ENCODE data around the gene SLC25A19. TPM values are rescaled to one million over a fixed set of nuclear protein-coding genes. Genes with fewer than 3 reads are reported as not detected.

The SLC25A19 gene
- total RNA-seq, 2 experiments from 2014 or later, result 27.6 to 30.5 TPM

GRCh38 chr17:75244133-75244866 lies 44.9 kb downstream of the SLC25A19 start:
- H3K27me3 Mint-ChIP-seq, result no peaks in the 10 kb centered on the region
- no peak overlapping the region for H3K27ac Mint-ChIP-seq
- no peak for DNase-seq
- H3K9me3 Mint-ChIP-seq, result no peaks in the 10 kb centered on the region
- H3K4me3 Mint-ChIP-seq, result no peak overlapping the region
- peaks cover 51% of the 10 kb centered on the region for H3K36me3 Mint-ChIP-seq (ENCODE audit: low read depth)
- H3K4me1 Mint-ChIP-seq, result peaks cover 45% of the 10 kb centered on the region
- ChIA-PET CTCF (interaction anchor here (0.6 to 2.4 kb wide), 9 partner anchors 15 to 283 kb away, joined by 3 to 12 read pairs (median 3); partner anchors contain the start of genes GGA3, MIF4GD and MRPS7), POLR2A (no interaction called here)

DNA sequence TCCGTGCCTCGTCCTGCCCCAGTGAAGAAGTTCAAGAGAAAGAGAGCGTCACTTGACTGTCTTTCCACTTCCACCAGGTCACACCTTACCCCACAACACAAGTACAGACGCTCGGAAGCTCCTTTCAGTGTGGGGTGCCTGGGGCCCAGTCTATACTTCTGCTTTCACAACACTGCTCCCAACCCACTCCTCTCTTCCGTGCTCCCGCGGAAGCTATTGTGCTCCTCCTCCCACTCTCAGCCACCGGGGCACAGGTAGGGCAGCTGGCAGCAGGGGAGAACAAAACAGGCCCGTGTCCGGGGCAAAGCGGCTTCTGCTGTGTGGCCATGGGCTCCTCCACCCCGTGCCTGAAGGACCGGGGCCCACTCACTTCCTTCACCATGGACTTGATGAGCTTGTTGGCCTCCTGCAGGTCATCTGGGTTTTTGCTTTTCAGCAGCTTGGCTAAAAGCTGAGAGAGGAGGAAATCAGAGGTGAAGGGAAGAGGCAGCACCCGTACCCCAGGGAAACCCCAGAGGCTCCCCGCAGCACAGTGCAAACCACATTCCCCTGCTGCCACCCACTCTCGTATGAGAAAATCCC lies 46.7 kb downstream of the SLC25A19 start:
- Mint-ChIP-seq H3K9me3 (no peaks in the 10 kb centered on the region), H3K36me3 (ENCODE audit: low read depth) (peaks cover 59% of the 10 kb centered on the region), H3K27me3 (no peaks in the 10 kb centered on the region), H3K27ac (peak overlapping the region; percentile 71), H3K4me1 (peaks cover 48% of the 10 kb centered on the region), H3K4me3 (no peak overlapping the region)
- ChIA-PET CTCF (interaction anchor here (0.6 to 5.3 kb wide), 10 partner anchors 8 to 158 kb away, joined by 3 to 24 read pairs (median 3); partner anchors contain the start of genes GGA3, MIF4GD and MRPS7), POLR2A (no interaction called here)
- DNase-seq, result no peak

- CTCF ChIA-PET, result interaction anchor here (0.6 to 5.3 kb wide), 9 partner anchors 8 to 158 kb away, joined by 3 to 24 read pairs (median 3); partner anchors contain the start of genes GGA3, MIF4GD and MRPS7
- H3K27ac Mint-ChIP-seq, result peak overlapping the region; percentile 71
- H3K9me3 Mint-ChIP-seq, result no peaks in the 10 kb centered on the region
- no peaks in the 10 kb centered on the region for H3K27me3 Mint-ChIP-seq
- POLR2A ChIA-PET, result no interaction called here
- H3K4me3 Mint-ChIP-seq, result no peak overlapping the region
- H3K4me1 Mint-ChIP-seq, result peaks cover 48% of the 10 kb centered on the region
- no peak for DNase-seq
- peaks cover 61% of the 10 kb centered on the region for H3K36me3 Mint-ChIP-seq (ENCODE audit: low read depth)
Measured at GRCh38 chr17:75241996-75242460, 47.2 kb downstream of the SLC25A19 start.

- CTCF ChIA-PET, result interaction anchor here (1.2 to 5.3 kb wide), 8 partner anchors 9 to 164 kb away, joined by 3 to 24 read pairs (median 6); partner anchors contain the start of genes GGA3, GRB2, MIF4GD and MRPS7
- Mint-ChIP-seq H3K4me1 (peaks cover 45% of the 10 kb centered on the region), H3K27me3 (no peaks in the 10 kb centered on the region), H3K36me3 (ENCODE audit: low read depth) (peaks cover 62% of the 10 kb centered on the region), H3K9me3 (no peaks in the 10 kb centered on the region), H3K27ac (no peak overlapping the region), H3K4me3 (no peak overlapping the region)
- no peak for DNase-seq
- POLR2A ChIA-PET, result no interaction called here
Measured at GRCh38 chr17:75241502-75241901, 47.7 kb downstream of the SLC25A19 start.

- Mint-ChIP-seq H3K9me3 (no peaks in the 10 kb centered on the region), H3K4me3 (no peak overlapping the region), H3K36me3 (ENCODE audit: low read depth) (peaks cover 63% of the 10 kb centered on the region), H3K4me1 (peaks cover 44% of the 10 kb centered on the region), H3K27ac (no peak overlapping the region), H3K27me3 (no peaks in the 10 kb centered on the region)
- POLR2A ChIA-PET, result no interaction called here
- CTCF ChIA-PET, result interaction anchor here (1.0 to 5.3 kb wide), 6 partner anchors 9 to 165 kb away, joined by 3 to 24 read pairs (median 5); partner anchors contain the start of genes GRB2 and MIF4GD
- no peak for DNase-seq
Measured at GRCh38 chr17:75241143-75241430, 48.1 kb downstream of the SLC25A19 start.

DNA sequence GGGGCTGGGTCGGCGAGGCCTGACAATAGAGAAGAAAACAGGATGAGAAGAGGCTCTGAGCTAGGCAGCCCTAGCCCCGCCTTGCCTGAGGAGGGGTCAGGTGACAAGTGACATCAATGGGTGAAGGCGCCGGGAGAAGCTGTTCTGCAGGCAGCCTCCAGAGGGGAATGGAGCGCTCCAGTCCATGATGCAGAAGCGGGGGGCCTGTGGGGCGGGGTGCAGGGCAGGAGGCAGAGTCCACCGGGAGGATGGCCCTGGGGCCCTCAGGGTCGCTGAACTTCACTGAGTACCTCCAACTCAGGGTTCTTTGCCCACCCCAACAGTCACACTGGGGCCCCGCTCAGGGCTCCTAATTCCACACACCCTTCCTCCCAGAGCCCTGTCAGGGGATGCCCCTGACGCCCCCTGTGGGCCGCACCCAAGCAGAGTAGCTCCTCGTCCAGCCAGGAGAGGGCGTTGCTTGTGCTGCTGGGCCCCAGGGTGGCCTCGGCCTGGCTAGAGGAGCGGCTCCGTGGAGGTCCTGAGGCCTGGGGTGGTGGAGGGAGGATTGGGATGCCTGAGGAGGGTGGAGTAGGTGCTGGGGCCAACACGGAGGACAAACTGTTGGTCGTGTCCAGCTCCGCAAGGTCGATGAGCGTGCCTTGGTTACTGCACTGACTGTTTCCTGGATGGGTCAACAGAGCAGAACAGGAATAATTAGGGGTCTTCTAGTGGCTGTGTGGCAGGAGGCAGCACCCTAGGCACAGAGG lies 48.7 kb downstream of the SLC25A19 start:
- Mint-ChIP-seq H3K9me3 (no peaks in the 10 kb centered on the region), H3K36me3 (ENCODE audit: low read depth) (peaks cover 59% of the 10 kb centered on the region), H3K27ac (peak overlapping the region; percentile 76), H3K4me3 (no peak overlapping the region), H3K4me1 (peaks cover 39% of the 10 kb centered on the region), H3K27me3 (no peaks in the 10 kb centered on the region)
- ChIA-PET POLR2A (interaction anchor here (0.6 kb wide), 1 partner anchor 1140 kb away, joined by 5 read pairs; no protein-coding TSS in a partner anchor), CTCF (interaction anchor here (0.6 to 5.3 kb wide), 12 partner anchors 10 to 194 kb away, joined by 3 to 24 read pairs (median 6); partner anchors contain the start of genes ATP5PD, GGA3, GRB2 and MIF4GD)
- DNase-seq, result peak; percentile 40

DNA sequence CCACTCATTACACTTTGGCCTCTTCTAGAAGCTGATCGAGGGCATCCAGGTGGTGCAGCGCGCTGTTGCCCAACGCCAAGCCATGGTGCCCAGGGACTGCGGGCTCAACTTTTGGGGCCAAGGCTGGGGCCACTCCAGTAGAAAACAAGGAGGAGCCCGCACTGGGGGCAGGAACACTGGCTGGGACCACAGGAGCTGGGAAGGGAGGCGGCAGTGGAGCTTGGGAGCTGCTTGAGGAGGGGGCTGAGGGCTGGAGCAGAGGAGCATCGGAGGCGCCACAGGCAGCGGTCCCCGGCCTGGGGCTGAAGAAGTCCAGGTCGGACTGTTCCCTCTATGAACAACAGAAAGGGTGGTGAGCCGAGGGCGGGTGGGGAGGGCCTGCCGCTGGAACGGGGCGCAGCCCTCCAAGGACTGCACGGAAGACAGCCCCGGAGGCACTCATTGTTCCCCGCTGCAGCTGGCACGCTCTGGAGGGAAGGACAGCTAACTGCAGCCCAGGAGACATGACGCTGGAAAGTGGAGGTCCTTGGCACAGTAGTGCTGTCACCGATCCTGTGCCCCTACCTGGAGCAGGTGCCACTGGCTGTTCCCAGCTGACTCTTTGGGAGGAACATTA lies 49.3 kb downstream of the SLC25A19 start:
- ChIA-PET POLR2A (interaction anchor here (0.6 kb wide), 1 partner anchor 1141 kb away, joined by 5 read pairs; no protein-coding TSS in a partner anchor), CTCF (interaction anchor here (0.6 to 5.3 kb wide), 16 partner anchors 8 to 280 kb away, joined by 3 to 24 read pairs (median 4); partner anchors contain the start of genes ATP5PD, GGA3, GRB2 and MIF4GD)
- no peak overlapping the region for H3K4me3 Mint-ChIP-seq
- H3K27me3 Mint-ChIP-seq, result no peaks in the 10 kb centered on the region
- H3K9me3 Mint-ChIP-seq, result no peaks in the 10 kb centered on the region
- DNase-seq, result no peak
- peaks cover 35% of the 10 kb centered on the region for H3K4me1 Mint-ChIP-seq
- peak overlapping the region; percentile 25 for H3K27ac Mint-ChIP-seq
- peaks cover 61% of the 10 kb centered on the region for H3K36me3 Mint-ChIP-seq (ENCODE audit: low read depth)

DNA sequence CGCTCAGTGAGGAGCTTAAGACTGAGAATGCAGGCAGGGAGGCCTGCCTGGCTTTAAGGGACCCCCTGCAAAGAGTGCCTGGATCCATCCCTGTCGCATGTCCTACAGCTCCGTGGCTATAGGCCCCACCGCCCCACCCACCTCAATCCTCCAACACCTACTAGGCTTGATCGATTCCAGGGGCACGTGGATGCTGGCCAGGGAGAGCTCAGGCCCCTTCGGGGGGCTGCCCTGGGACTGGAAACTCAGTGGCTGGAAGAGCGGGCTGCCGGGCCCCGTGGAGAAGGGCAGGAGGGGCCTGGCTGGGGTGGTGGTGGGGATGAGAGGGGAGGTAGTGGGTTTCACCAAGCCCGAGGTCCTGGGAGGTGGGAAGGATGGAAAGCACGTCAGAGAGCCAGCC lies 50.0 kb downstream of the SLC25A19 start:
- DNase-seq, result no peak
- no peaks in the 10 kb centered on the region for H3K27me3 Mint-ChIP-seq
- no peaks in the 10 kb centered on the region for H3K9me3 Mint-ChIP-seq
- POLR2A ChIA-PET, result interaction anchor here (0.6 kb wide), 1 partner anchor 130 kb away, joined by 3 read pairs; no protein-coding TSS in a partner anchor
- H3K27ac Mint-ChIP-seq, result no peak overlapping the region
- no peak overlapping the region for H3K4me3 Mint-ChIP-seq
- H3K4me1 Mint-ChIP-seq, result peaks cover 29% of the 10 kb centered on the region
- CTCF ChIA-PET, result interaction anchor here (0.8 to 5.3 kb wide), 11 partner anchors 8 to 279 kb away, joined by 3 to 24 read pairs (median 4); partner anchors contain the start of genes GGA3, GRB2 and MRPS7
- peaks cover 62% of the 10 kb centered on the region for H3K36me3 Mint-ChIP-seq (ENCODE audit: low read depth)

- ChIA-PET POLR2A (interaction anchor here (0.6 kb wide), 1 partner anchor 130 kb away, joined by 3 read pairs; no protein-coding TSS in a partner anchor), CTCF (interaction anchor here (1.0 to 5.3 kb wide), 10 partner anchors 9 to 167 kb away, joined by 3 to 24 read pairs (median 6); partner anchors contain the start of genes GGA3 and GRB2)
- peak; percentile 65 for DNase-seq
- Mint-ChIP-seq H3K4me3 (no peak overlapping the region), H3K36me3 (ENCODE audit: low read depth) (peaks cover 62% of the 10 kb centered on the region), H3K27ac (peak overlapping the region; percentile 84), H3K27me3 (no peaks in the 10 kb centered on the region), H3K4me1 (peaks cover 25% of the 10 kb centered on the region), H3K9me3 (no peaks in the 10 kb centered on the region)
Measured at GRCh38 chr17:75238684-75239191, 50.5 kb downstream of the SLC25A19 start.

DNA sequence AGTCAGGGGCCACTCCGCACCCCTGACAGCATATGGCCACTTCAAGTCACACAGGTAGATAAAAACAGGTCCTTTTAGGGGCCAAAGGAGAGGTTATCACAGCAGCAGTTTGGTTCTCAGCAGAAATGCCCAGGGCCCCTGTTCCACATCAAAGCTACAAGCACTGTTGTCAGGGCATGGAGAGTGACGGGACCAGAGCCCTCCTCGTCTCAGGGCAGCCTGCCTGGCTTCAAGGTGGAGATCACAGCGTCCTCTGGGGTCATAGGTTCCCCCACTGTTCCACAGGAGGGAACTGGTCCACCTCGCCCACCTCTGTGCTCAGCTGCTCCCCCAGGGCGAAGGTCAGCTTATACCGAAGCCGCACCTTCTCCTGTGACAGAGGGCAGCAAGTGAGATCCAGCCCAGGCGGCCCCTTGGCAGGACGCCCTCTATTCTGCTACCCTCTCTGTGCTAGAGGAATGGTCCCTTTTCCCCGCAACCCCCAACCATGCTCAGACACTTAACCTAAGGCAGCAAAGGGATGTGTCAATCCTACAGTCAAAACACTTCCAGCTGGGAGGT lies 51.1 kb downstream of the SLC25A19 start:
- ChIA-PET POLR2A (no interaction called here), CTCF (interaction anchor here (1.0 to 5.3 kb wide), 5 partner anchors 12 to 124 kb away, joined by 3 to 24 read pairs (median 7); partner anchors contain the start of genes GGA3 and SLC25A19)
- Mint-ChIP-seq H3K36me3 (ENCODE audit: low read depth) (peaks cover 59% of the 10 kb centered on the region), H3K4me3 (no peak overlapping the region), H3K27me3 (no peaks in the 10 kb centered on the region), H3K4me1 (peaks cover 20% of the 10 kb centered on the region), H3K9me3 (no peaks in the 10 kb centered on the region), H3K27ac (no peak overlapping the region)
- DNase-seq, result no peak
